ENCODE data around the gene TRPM6.
"Not testable (repeated sequence)": the region's sequence is repeated elsewhere in the genome, so short reads cannot be mapped to it uniquely, and the experiment has no call there.

Gene TRPM6

GRCh38 chr9:74859786-74860185 lies 27.9 kb downstream of the TRPM6 start:
- no peaks in the 10 kb centered on the region for H3K36me3 ChIP-seq
- H3K27me3 ChIP-seq, result no peaks in the 10 kb centered on the region
- TF ChIP-seq CTCF (IDR thresholded peaks at IDR 0.05; ENCODE audit: low read depth, low read length), result no peak
- H3K4me3 ChIP-seq (ENCODE audit: low read depth, low read length), result no peak overlapping the region
- no peaks in the 10 kb centered on the region for H3K9me3 ChIP-seq
- DNase-seq, result no peak
- no peaks in the 10 kb centered on the region for H3K4me1 ChIP-seq

- Histone ChIP-seq H3K4me1 (no peaks in the 10 kb centered on the region), H3K27me3 (no peaks in the 10 kb centered on the region), H3K36me3 (no peaks in the 10 kb centered on the region), H3K4me3 (ENCODE audit: low read depth, low read length) (no peak overlapping the region), H3K9me3 (no peaks in the 10 kb centered on the region)
- TF ChIP-seq CTCF (IDR thresholded peaks at IDR 0.05; ENCODE audit: low read depth, low read length), result no peak
- no peak for DNase-seq
Measured at GRCh38 chr9:74858751-74859414, 28.8 kb downstream of the TRPM6 start.

- no peak for DNase-seq
- no peaks in the 10 kb centered on the region for H3K4me1 ChIP-seq
- H3K27me3 ChIP-seq, result no peaks in the 10 kb centered on the region
Measured at GRCh38 chr9:74856989-74857388, 30.7 kb downstream of the TRPM6 start.

DNA sequence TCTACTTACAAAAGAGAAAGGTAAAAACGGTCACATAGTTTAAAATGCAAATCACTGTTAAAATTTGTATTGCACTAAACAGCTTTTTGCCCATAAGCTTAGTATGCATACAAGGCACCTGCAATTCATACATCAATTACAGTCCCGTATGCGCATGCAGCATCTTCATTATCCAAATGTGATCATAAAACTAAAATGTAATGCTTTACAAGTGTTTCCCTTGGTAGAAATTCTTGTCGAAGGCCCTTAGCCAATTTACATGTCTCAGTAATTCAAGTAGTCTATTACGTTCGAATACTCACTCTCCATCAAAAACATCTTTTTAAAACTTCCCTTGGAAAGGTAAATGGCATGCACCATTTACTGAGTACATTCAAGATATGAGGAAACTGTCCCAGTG lies 32.6 kb downstream of the TRPM6 start:
- H3K27me3 ChIP-seq, result no peaks in the 10 kb centered on the region
- no peaks in the 10 kb centered on the region for H3K36me3 ChIP-seq
- TF ChIP-seq CTCF (IDR thresholded peaks at IDR 0.05; ENCODE audit: low read depth, low read length), result no peak
- no peaks in the 10 kb centered on the region for H3K4me1 ChIP-seq
- DNase-seq, result no peak
- no peaks in the 10 kb centered on the region for H3K9me3 ChIP-seq
- no peak overlapping the region for H3K4me3 ChIP-seq (ENCODE audit: low read depth, low read length)

More at GRCh38 chr9:74856989-74857388, 30.7 kb downstream of the TRPM6 start:
- Histone ChIP-seq H3K9me3 (no peaks in the 10 kb centered on the region), H3K4me3 (ENCODE audit: low read depth, low read length) (no peak overlapping the region), H3K36me3 (no peaks in the 10 kb centered on the region)
- TF ChIP-seq CTCF (IDR thresholded peaks at IDR 0.05; ENCODE audit: low read depth, low read length), result no peak

DNA sequence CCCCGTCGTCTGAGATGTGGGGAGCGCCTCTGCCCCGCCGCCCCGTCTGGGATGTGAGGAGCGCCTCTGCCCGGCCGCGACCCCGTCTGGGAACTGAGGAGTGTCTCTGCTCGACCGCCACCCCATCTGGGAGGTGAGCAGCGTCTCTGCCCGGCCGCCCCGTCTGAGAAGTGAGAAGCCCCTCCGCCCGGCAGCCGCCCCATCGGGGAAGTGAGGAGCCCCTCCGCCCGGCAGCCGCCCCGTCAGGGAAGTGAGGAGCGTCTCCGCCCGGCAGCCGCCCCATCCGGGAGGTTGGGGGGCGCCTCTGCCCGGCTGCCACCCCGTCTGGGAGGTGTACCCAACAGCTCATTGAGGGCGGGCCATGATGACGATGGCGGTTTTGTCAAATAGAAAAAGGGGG lies 34.7 kb downstream of the TRPM6 start:
- not testable (repeated sequence) for DNase-seq; H3K4me3 ChIP-seq (ENCODE audit: low read depth, low read length); H3K36me3 ChIP-seq; H3K27me3 ChIP-seq; H3K4me1 ChIP-seq; H3K9me3 ChIP-seq

DNA sequence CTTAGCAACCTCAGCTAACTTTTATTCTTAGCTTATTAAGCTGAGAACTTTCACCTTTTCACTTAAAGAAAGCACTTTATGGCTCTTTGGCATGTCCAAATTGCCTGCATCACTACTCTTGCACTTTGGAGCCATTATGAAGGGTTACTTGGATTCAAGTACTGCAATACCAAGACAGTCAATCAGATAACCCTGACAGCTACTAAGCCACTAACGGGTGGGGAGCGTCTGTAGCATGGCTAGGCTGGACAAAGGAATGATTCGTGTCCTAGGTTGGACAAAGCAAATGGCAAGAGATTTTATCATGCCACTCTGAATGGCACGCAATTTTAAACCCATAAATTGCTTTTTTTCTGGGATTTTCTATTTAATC lies 39.6 kb downstream of the TRPM6 start:
- H3K9me3 ChIP-seq, result no peaks in the 10 kb centered on the region
- no peaks in the 10 kb centered on the region for H3K36me3 ChIP-seq
- no peak for DNase-seq
- no peak overlapping the region for H3K4me3 ChIP-seq (ENCODE audit: low read depth, low read length)
- H3K27me3 ChIP-seq, result no peaks in the 10 kb centered on the region
- H3K4me1 ChIP-seq, result no peaks in the 10 kb centered on the region
- TF ChIP-seq CTCF (IDR thresholded peaks at IDR 0.05; ENCODE audit: low read depth, low read length), result no peak
